Fibroblast of lung (primary cell): ENCODE measurements around the gene TARP.
"Not testable (repeated sequence)": the region's sequence is repeated elsewhere in the genome, so short reads cannot be mapped to it uniquely, and the experiment has no call there.

Experiments used
- DNase-seq, 2 donors: peaks; one replicate each; pipeline versions ENCODE4 v3.0.0 to v3.0.0-alpha.2; 2010; ENCODE audit warnings: low read depth in 2 of 2
- H2AFZ ChIP-seq: 2 replicates; pipeline ENCODE4 v1.5.1; 2012; ENCODE audit warnings: low read length, control low read depth, inconsistent platforms
- H3K27ac ChIP-seq: 2 replicates; pipeline ENCODE4 v1.5.1; 2011; ENCODE audit warnings: low read length, control low read depth; ENCODE audit not compliant: insufficient read depth
- H3K27me3 ChIP-seq: 2 replicates; pipeline ENCODE4 v1.5.1; 2011; ENCODE audit warnings: mild to moderate bottlenecking, low read length; ENCODE audit not compliant: control insufficient read depth, insufficient read depth
- H3K36me3 ChIP-seq: 2 replicates; pipeline ENCODE4 v1.5.1; 2011; ENCODE audit warnings: low read length; ENCODE audit not compliant: control insufficient read depth, insufficient read depth
- H3K4me1 ChIP-seq: 2 replicates; pipeline ENCODE4 v1.5.1; 2011; ENCODE audit warnings: low read length; ENCODE audit not compliant: control insufficient read depth, insufficient read depth; ENCODE audit errors: extremely low read depth
- H3K4me2 ChIP-seq: 2 replicates; pipeline ENCODE4 v1.5.1; 2011; ENCODE audit warnings: low read length, control low read depth; ENCODE audit not compliant: insufficient read depth; ENCODE audit errors: extremely low read depth
- H3K4me3 ChIP-seq, 4 experiments: fragments of 200-600 bp in 1 of 4; sonication (generic) in 1 of 4; replicated peaks in 1 of 4; 2 replicates each; pipeline ENCODE4 v1.5.1; 2011 to 2016; ENCODE audit warnings: low read length in 4 of 4, low read depth in 3 of 4, mild to moderate bottlenecking in 3 of 4, control low read depth in 2 of 4, inconsistent platforms in 1 of 4, mixed read lengths in 1 of 4; ENCODE audit not compliant: insufficient read depth in 1 of 4; ENCODE audit errors: control extremely low read depth in 1 of 4
- H3K79me2 ChIP-seq: 2 replicates; pipeline ENCODE4 v1.5.1; 2012; ENCODE audit warnings: mild to moderate bottlenecking, low read length, inconsistent platforms; ENCODE audit not compliant: control insufficient read depth, insufficient read depth
- H3K9ac ChIP-seq: 2 replicates; pipeline ENCODE4 v1.5.1; 2011; ENCODE audit warnings: mild to moderate bottlenecking, low read length, control low read depth; ENCODE audit not compliant: insufficient read depth
- H3K9me3 ChIP-seq: 2 replicates; pipeline ENCODE4 v1.5.1; 2012; ENCODE audit warnings: low read depth, low read length; ENCODE audit not compliant: control insufficient read depth, insufficient read depth
- H4K20me1 ChIP-seq: 2 replicates; pipeline ENCODE4 v1.5.1; 2011; ENCODE audit warnings: low read length; ENCODE audit not compliant: control insufficient read depth, insufficient read depth; ENCODE audit errors: extremely low read depth
- EZH2 ChIP-seq: IDR thresholded peaks from 2 replicates; pipeline ENCODE4 v1.5.1; 2012; ENCODE audit warnings: low read length, control low read depth, mild to moderate bottlenecking; ENCODE audit errors: missing control alignments
- TF ChIP-seq, protein P1 (sequence below), 2 donors: IDR thresholded peaks in 1 of 2; conservative IDR thresholded peaks in 1 of 2; 1 replicate in 1 of 2; 2 replicates in 1 of 2; pipeline ENCODE4 v1.5.1; 2011 to 2012; ENCODE audit warnings: low read length in 2 of 2, control low read depth in 1 of 2, inconsistent platforms in 1 of 2, low read depth in 1 of 2, mild to moderate bottlenecking in 1 of 2

The TARP gene

DNA sequence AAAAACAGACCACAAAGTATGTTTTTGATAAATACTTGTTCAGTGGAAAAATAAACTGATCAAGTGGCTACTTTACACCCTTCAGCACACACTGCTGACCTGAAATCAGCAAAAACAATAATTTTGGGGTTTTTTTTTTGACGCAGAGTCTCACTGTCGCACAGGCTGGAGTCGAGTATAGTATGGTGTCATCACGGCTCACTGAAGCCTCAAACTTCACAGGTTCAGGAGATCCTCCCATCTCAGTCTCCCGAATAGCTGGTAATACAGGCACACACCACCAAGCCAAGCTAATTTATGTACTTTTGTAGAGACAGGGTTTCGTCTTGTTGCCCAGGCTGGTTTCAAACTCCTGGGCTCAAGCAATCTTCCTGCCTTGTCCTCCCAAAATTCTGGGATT is 30.6 kb downstream of the TARP start:
- DNase-seq: no peak
- no peaks in the 10 kb centered on the region for H3K36me3 ChIP-seq
- no peak overlapping the region for H3K4me3 ChIP-seq
- H3K9me3 ChIP-seq: no peaks in the 10 kb centered on the region
- H3K9ac ChIP-seq: no peak overlapping the region
- H2AFZ ChIP-seq: no peak overlapping the region
- H3K79me2 ChIP-seq: no peaks in the 10 kb centered on the region
- H3K27ac ChIP-seq: no peak overlapping the region
- no peaks in the 10 kb centered on the region for H3K4me1 ChIP-seq
- no peaks in the 10 kb centered on the region for H3K27me3 ChIP-seq
- no peak overlapping the region for H3K4me2 ChIP-seq
- H4K20me1 ChIP-seq: no peaks in the 10 kb centered on the region
- TF ChIP-seq, protein P1, sequence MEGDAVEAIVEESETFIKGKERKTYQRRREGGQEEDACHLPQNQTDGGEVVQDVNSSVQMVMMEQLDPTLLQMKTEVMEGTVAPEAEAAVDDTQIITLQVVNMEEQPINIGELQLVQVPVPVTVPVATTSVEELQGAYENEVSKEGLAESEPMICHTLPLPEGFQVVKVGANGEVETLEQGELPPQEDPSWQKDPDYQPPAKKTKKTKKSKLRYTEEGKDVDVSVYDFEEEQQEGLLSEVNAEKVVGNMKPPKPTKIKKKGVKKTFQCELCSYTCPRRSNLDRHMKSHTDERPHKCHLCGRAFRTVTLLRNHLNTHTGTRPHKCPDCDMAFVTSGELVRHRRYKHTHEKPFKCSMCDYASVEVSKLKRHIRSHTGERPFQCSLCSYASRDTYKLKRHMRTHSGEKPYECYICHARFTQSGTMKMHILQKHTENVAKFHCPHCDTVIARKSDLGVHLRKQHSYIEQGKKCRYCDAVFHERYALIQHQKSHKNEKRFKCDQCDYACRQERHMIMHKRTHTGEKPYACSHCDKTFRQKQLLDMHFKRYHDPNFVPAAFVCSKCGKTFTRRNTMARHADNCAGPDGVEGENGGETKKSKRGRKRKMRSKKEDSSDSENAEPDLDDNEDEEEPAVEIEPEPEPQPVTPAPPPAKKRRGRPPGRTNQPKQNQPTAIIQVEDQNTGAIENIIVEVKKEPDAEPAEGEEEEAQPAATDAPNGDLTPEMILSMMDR (conservative IDR thresholded peaks at IDR 0.05 in 1 of 2, IDR thresholded peaks at IDR 0.05 in 1 of 2; ENCODE audit: low read depth in 1 of 2, low read length in 2 of 2): no peak
- TF ChIP-seq EZH2: no peak

- no peak overlapping the region for H3K27ac ChIP-seq
Measured at GRCh38 chr7:38241071-38241470, 32.4 kb downstream of the TARP start.

DNA sequence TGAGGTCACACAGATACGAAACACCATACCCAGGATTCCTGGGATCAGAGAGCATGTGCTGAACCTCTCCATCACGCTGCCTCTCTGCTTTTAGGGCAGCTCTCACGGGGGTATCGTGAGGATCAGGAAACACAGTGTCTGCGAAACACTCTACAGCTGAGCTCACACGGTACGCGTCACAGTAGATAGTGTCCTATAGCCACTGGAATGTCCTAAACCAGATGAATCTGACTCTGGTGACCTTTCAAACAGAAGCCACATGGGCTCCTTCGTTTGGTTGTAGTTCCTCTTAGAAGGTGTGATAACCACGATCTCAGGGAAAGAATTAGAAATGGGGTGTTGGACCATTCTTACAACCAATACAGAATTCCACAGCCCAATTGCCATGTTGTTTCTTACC is 34.3 kb downstream of the TARP start:
- H3K4me2 ChIP-seq, DNase-seq, H3K27me3 ChIP-seq, H3K79me2 ChIP-seq, H3K36me3 ChIP-seq, H3K4me3 ChIP-seq, H3K27ac ChIP-seq, H4K20me1 ChIP-seq, H3K9me3 ChIP-seq, H3K4me1 ChIP-seq, H3K9ac ChIP-seq, H2AFZ ChIP-seq: not testable (repeated sequence)

More at GRCh38 chr7:38241071-38241470, 32.4 kb downstream of the TARP start:
- Histone ChIP-seq H2AFZ (no peak overlapping the region), H3K79me2 (no peaks in the 10 kb centered on the region), H3K4me3 (no peak overlapping the region), H3K4me1 (no peaks in the 10 kb centered on the region), H3K4me2 (no peak overlapping the region), H3K9me3 (no peaks in the 10 kb centered on the region), H3K36me3 (no peaks in the 10 kb centered on the region), H3K27me3 (no peaks in the 10 kb centered on the region), H3K9ac (no peak overlapping the region), H4K20me1 (no peaks in the 10 kb centered on the region)
- TF ChIP-seq EZH2: no peak
- TF ChIP-seq, protein P1 (conservative IDR thresholded peaks at IDR 0.05 in 1 of 2, IDR thresholded peaks at IDR 0.05 in 1 of 2; ENCODE audit: low read depth in 1 of 2, low read length in 2 of 2): no peak
- no peak for DNase-seq

DNA sequence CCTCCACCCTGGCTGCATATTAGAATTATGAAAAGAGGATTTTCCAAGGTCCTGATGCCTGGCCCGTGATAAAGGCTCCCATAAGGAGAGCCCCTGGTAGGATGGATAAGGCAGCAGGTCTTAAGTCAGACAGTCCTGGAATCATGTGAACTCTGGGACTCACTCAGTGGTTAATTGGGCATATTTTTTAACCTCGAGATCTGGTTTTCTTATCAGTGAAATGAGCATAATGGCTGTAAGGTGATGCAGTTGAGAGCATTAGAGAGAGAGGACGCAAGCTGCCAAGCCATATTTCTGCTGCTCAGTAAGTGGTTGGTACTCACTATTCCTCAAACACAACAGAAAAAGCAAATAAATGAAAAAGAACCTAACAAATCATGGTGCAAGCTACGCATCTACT is 37.8 kb downstream of the TARP start:
- no peaks in the 10 kb centered on the region for H4K20me1 ChIP-seq
- no peaks in the 10 kb centered on the region for H3K27me3 ChIP-seq
- H3K4me3 ChIP-seq: no peak overlapping the region
- H3K9me3 ChIP-seq: no peaks in the 10 kb centered on the region
- DNase-seq: no peak
- no peak overlapping the region for H3K27ac ChIP-seq
- no peaks in the 10 kb centered on the region for H3K4me1 ChIP-seq
- H3K4me2 ChIP-seq: no peak overlapping the region
- H3K79me2 ChIP-seq: no peaks in the 10 kb centered on the region
- H3K9ac ChIP-seq: no peak overlapping the region
- no peaks in the 10 kb centered on the region for H3K36me3 ChIP-seq
- no peak for TF ChIP-seq EZH2
- TF ChIP-seq, protein P1 (conservative IDR thresholded peaks at IDR 0.05 in 1 of 2, IDR thresholded peaks at IDR 0.05 in 1 of 2; ENCODE audit: low read depth in 1 of 2, low read length in 2 of 2): no peak
- H2AFZ ChIP-seq: no peak overlapping the region

DNA sequence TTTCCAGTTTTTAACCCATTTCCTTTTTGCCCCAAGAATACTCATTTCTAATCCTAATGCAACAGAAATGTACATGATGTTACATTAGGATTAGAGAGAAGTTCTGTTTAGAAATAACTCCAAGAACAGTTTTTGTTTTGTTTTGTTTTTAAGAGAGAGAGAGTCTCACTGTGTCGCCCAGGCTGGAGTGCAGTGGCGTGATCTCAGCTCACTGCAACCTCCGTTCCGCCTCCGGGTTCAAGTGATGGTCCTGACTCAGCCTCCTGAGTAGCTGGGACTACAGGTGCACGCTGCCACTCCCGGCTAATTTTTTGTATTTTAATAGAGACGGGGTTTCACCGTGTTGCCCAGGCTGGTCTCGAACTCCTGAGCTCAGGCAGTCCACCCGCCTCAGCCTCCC is 38.7 kb downstream of the TARP start:
- not testable (repeated sequence) for H4K20me1 ChIP-seq, H3K4me2 ChIP-seq, H3K4me1 ChIP-seq, H2AFZ ChIP-seq, DNase-seq, H3K27ac ChIP-seq, H3K4me3 ChIP-seq, H3K9ac ChIP-seq, H3K27me3 ChIP-seq, H3K9me3 ChIP-seq, H3K79me2 ChIP-seq, H3K36me3 ChIP-seq
